ENCODE measurements around the gene DBN1.

Gene DBN1

GRCh38 chr5:177472460-177473442 is 683 bp downstream of the DBN1 start:
- DNase-seq (ENCODE audit: low spot score): no peak

GRCh38 chr5:177471610-177472356 is 1.7 kb downstream of the DBN1 start:
- no peak for DNase-seq (ENCODE audit: low spot score)

- no peak for DNase-seq (ENCODE audit: low spot score)
Observed at GRCh38 chr5:177470759-177471536, 2.5 kb downstream of the DBN1 start.

GRCh38 chr5:177469750-177470525 is 3.5 kb downstream of the DBN1 start:
- no peak for DNase-seq (ENCODE audit: low spot score)

GRCh38 chr5:177468685-177469628 is 4.5 kb downstream of the DBN1 start:
- no peak for DNase-seq (ENCODE audit: low spot score)

GRCh38 chr5:177468329-177468684 is 5.1 kb downstream of the DBN1 start:
- no peak for DNase-seq (ENCODE audit: low spot score)

GRCh38 chr5:177467436-177467835 is 6.0 kb downstream of the DBN1 start:
- DNase-seq (ENCODE audit: low spot score): no peak

GRCh38 chr5:177466861-177467260 is 6.6 kb downstream of the DBN1 start:
- DNase-seq (ENCODE audit: low spot score): no peak

GRCh38 chr5:177465044-177465443 is 8.4 kb downstream of the DBN1 start:
- no peak for DNase-seq (ENCODE audit: low spot score)

- no peak for DNase-seq (ENCODE audit: low spot score)
Observed at GRCh38 chr5:177462021-177462670, 11.3 kb downstream of the DBN1 start.

- no peak for DNase-seq (ENCODE audit: low spot score)
Observed at GRCh38 chr5:177459819-177460628, 13.4 kb downstream of the DBN1 start.

- DNase-seq (ENCODE audit: low spot score): no peak
Observed at GRCh38 chr5:177459357-177459756, 14.1 kb downstream of the DBN1 start.

- no peak for DNase-seq (ENCODE audit: low spot score)
Observed at GRCh38 chr5:177458912-177459350, 14.5 kb downstream of the DBN1 start.

- DNase-seq (ENCODE audit: low spot score): no peak
Observed at GRCh38 chr5:177457852-177458681, 15.4 kb downstream of the DBN1 start.

- DNase-seq (ENCODE audit: low spot score): peak; percentile 87
Observed at GRCh38 chr5:177456976-177457851, 16.2 kb downstream of the DBN1 start.

- no peak for DNase-seq (ENCODE audit: low spot score)
Observed at GRCh38 chr5:177456591-177456964, 16.9 kb downstream of the DBN1 start.

All from hematopoietic multipotent progenitor cell treated with erythropoietin and hydrocortisone succinate and interleukin-3 and kit ligand, for 17 days (in vitro differentiated cells).